ENCODE data around the gene THADA. TPM values are rescaled to one million over a fixed set of nuclear protein-coding genes. Genes with fewer than 3 reads are reported as not detected.
A peak's percentile ranks its signal among the peaks of the same experiment; 100 is the strongest.

The THADA gene
- total RNA-seq, 2 experiments from 2014 or later, result 32.0 to 32.1 TPM

DNA sequence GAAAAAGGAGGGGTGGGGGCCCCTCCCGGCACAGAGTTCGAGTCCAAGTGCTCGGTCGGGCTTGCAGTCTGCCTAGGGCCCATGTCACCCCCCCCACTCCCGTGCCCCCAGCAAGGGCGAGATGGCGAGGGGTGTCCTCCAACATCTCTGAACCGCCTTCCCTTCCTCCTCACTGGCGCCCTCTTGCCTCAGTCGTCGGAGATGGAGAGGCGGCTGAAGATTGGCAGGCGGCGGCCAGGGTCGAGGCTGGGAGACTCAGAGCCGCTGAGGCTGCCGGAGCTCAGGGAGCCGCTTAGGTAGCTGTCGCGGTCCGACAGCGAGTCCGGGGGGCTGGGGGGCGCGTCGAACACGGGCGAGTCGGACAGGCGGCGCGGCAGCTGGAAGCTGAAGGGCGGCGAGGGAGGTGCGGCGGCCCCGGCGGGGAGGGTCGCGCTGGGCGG is 371.7 kb downstream of the THADA start:
- H3K27me3 Mint-ChIP-seq, result no peaks in the 10 kb centered on the region
- H3K27ac Mint-ChIP-seq, result peak overlapping the region; percentile 98
- ATAC-seq (no peak), DNase-seq (peak; percentile 88)
- H3K4me1 Mint-ChIP-seq, result peaks cover 46% of the 10 kb centered on the region
- peaks cover 44% of the 10 kb centered on the region for H3K36me3 Mint-ChIP-seq
- peak overlapping the region; percentile 98 for H3K4me3 Mint-ChIP-seq
- CTCF ChIA-PET, result interaction anchor here (1.3 to 21.1 kb wide), 8 partner anchors 32 to 414 kb away, joined by 3 to 666 read pairs (median 8); partner anchors contain the start of gene THADA
- no peaks in the 10 kb centered on the region for H3K9me3 Mint-ChIP-seq (ENCODE audit: low read depth)

DNA sequence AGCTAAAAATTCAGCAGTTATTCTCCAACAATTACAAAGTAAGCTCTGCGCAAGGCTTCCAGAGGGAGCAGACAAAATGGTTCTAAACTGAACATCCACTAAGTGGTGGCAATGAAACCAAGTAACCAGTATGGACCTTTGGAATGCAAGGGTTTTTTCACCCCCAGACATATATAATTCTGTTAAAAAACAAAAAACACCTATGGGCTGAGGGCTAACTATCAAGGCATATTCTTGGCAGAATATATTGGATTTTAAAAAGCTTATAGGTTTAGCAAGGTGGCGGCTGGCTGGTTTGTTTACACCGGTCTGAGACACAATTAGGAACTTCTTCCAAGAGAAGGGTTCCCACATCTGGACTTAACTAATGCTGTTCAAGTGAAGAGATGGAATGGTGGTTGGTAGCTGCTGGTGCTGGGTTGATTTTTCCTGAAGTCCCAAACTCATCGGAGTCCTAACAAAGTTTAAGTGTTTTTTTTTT is 372.3 kb downstream of the THADA start:
- peak overlapping the region; percentile 98 for H3K27ac Mint-ChIP-seq
- no peaks in the 10 kb centered on the region for H3K9me3 Mint-ChIP-seq (ENCODE audit: low read depth)
- ATAC-seq (no peak), DNase-seq (no peak)
- H3K36me3 Mint-ChIP-seq, result peaks cover 44% of the 10 kb centered on the region
- H3K4me3 Mint-ChIP-seq, result peak overlapping the region; percentile 98
- peaks cover 46% of the 10 kb centered on the region for H3K4me1 Mint-ChIP-seq
- no peaks in the 10 kb centered on the region for H3K27me3 Mint-ChIP-seq
- CTCF ChIA-PET, result interaction anchor here (1.3 to 21.1 kb wide), 7 partner anchors 31 to 372 kb away, joined by 3 to 666 read pairs (median 11); partner anchors contain the start of gene THADA

DNA sequence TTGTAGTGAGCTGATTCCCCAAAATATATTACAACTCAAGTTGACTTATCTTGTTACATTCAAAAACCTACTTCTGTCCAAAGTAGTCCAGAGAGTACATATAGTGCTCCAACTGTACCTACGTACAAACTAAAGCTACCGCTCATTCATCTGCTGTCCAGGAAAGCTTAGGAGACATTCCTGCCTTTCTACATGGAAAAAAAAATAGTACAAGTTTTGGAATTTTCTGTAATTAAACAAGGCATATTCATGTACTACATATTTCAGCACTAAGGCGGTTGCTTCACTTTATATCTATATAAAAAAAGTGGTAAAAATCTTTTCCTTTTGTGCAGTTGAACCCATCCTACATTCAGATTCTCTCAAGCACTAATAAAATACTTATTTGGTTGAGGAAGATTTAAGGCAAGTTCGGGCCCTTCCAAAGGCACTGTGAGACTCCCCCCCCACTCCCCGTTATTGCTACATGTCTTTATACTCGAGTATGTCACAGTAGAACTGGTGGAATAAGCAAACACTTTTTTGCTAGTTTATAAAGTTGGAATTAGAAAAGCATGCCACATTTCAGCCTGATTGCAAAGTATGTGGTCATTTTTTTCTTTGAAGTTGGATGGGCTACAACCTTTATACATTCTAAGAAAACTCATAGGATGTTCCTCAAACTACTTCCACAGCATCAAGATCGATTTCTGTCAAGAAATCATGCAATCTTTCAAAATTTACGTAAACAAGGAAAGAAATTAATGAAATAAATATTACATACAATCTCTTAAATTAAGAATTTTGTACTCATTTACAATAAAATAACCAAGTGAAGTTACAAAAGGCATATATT is 373.1 kb downstream of the THADA start:
- H3K4me1 Mint-ChIP-seq, result peaks cover 44% of the 10 kb centered on the region

DNA sequence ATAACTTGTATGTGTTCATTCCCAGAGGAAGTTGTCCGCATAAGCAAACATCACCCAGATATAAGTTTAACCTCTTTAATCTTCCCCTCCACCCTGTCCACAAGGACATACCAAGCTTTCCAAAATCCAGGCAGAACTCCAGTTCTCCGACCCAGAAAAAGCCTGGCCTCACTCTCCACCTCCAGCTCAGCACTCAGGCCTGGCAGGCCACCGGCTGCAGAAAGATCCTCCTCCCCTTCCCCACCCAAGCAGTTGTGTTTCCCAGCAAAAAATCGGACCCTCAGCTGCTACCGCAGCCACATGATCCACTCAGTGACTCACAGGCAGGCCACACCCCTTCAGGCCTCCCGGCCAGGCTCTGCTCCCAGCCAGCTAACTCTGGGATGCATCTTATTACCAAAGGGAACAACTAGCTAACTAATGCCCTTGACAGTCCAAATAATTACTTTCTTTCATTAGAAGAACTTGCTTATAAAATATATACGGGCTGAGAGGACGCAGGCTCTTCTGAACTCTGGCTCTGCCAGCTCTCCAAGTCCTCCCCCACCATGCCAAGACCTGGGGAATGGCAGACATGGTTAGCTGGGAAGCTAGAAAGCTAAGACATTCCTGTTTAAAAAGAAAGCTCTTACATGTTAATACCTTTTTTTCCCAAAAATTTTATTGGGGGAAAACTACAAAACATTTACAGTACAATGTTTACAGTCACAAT is 373.9 kb downstream of the THADA start:
- Mint-ChIP-seq H3K4me1 (peaks cover 46% of the 10 kb centered on the region), H3K4me3 (peak overlapping the region; percentile 77), H3K27ac (peak overlapping the region; percentile 93), H3K9me3 (ENCODE audit: low read depth) (no peaks in the 10 kb centered on the region), H3K36me3 (peaks cover 44% of the 10 kb centered on the region), H3K27me3 (no peaks in the 10 kb centered on the region)
- DNase-seq, result peak; percentile 84
- ATAC-seq, result no peak
- CTCF ChIA-PET, result interaction anchor here (1.0 to 21.1 kb wide), 9 partner anchors 7 to 262 kb away, joined by 4 to 666 read pairs (median 15); no protein-coding TSS in a partner anchor

More for the DNA sequence above, 373.1 kb downstream of the THADA start:
- H3K27me3 Mint-ChIP-seq, result no peaks in the 10 kb centered on the region
- H3K36me3 Mint-ChIP-seq, result peaks cover 44% of the 10 kb centered on the region
- peak overlapping the region; percentile 77 for H3K4me3 Mint-ChIP-seq
- ATAC-seq (no peak), DNase-seq (no peak)
- H3K9me3 Mint-ChIP-seq (ENCODE audit: low read depth), result no peaks in the 10 kb centered on the region
- CTCF ChIA-PET, result interaction anchor here (1.3 to 21.1 kb wide), 10 partner anchors 29 to 373 kb away, joined by 3 to 666 read pairs (median 16); partner anchors contain the start of gene THADA
- peak overlapping the region; percentile 93 for H3K27ac Mint-ChIP-seq

- Mint-ChIP-seq H3K27me3 (no peaks in the 10 kb centered on the region), H3K4me1 (peaks cover 46% of the 10 kb centered on the region), H3K4me3 (peak overlapping the region; percentile 77), H3K27ac (peak overlapping the region; percentile 93), H3K36me3 (peaks cover 44% of the 10 kb centered on the region), H3K9me3 (ENCODE audit: low read depth) (no peaks in the 10 kb centered on the region)
- CTCF ChIA-PET, result interaction anchor here (1.0 to 21.1 kb wide), 11 partner anchors 8 to 263 kb away, joined by 3 to 666 read pairs (median 14); no protein-coding TSS in a partner anchor
- ATAC-seq, result no peak
- DNase-seq, result peak; percentile 64
Observed at GRCh38 chr2:43221124-43221762, 374.6 kb downstream of the THADA start.

DNA sequence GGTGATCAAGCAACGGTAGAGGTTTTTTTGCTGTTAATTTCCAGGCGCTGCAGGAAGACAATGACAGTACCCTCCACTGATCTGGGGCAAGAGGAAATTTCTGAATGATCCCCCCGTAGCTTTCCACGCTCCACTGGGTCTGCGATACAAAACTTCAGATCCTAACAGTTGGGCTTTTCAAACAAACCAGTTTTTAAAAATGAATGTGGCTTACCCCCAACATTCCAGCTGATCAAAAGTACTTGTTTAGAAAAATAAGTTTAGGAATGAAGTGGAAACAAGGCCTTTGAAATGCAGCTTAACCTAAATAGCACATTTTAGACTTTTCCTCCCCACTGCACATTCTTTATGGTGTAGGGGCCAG is 375.1 kb downstream of the THADA start:
- ATAC-seq (no peak), DNase-seq (no peak)
- H3K4me3 Mint-ChIP-seq, result peak overlapping the region; percentile 77
- H3K36me3 Mint-ChIP-seq, result peaks cover 43% of the 10 kb centered on the region
- peaks cover 46% of the 10 kb centered on the region for H3K4me1 Mint-ChIP-seq
- H3K27ac Mint-ChIP-seq, result peak overlapping the region; percentile 93
- no peaks in the 10 kb centered on the region for H3K9me3 Mint-ChIP-seq (ENCODE audit: low read depth)
- no peaks in the 10 kb centered on the region for H3K27me3 Mint-ChIP-seq
- CTCF ChIA-PET, result interaction anchor here (1.1 to 21.1 kb wide), 10 partner anchors 8 to 263 kb away, joined by 3 to 666 read pairs (median 14); no protein-coding TSS in a partner anchor

DNA sequence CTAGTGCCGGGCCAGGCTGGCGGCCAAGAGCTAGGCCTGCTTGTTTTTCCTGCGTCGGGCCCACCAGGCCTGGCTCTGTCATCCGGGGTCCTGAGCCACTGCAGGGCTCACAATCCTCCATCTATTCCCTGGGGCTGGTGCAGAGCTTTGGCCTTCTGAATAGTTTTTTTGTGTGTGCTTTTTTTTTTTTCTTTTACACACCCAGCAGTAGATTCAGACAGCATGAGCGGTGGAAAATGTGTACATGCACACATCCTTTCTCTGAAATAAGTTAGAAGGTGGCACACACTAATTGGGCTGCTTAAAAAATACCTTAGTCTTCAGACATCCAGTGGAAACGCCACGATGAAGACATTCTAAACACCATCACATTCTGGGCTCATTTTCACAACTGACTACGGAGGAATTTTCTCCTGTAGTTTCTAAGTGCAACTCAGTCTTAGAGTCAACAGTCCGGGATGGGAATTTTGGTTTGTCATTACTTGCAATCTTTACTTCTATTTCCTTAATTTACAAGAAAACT is 375.5 kb downstream of the THADA start:
- DNase-seq, result no peak

GRCh38 chr2:43219383-43220228 is 376.2 kb downstream of the THADA start:
- Mint-ChIP-seq H3K4me3 (peak overlapping the region; percentile 77), H3K9me3 (ENCODE audit: low read depth) (no peaks in the 10 kb centered on the region), H3K4me1 (peaks cover 46% of the 10 kb centered on the region), H3K36me3 (peaks cover 34% of the 10 kb centered on the region), H3K27ac (peak overlapping the region; percentile 93), H3K27me3 (no peaks in the 10 kb centered on the region)
- ATAC-seq (peak; percentile 57), DNase-seq (peak; percentile 94)
- CTCF ChIA-PET, result interaction anchor here (1.1 to 21.1 kb wide), 10 partner anchors 8 to 358 kb away, joined by 3 to 666 read pairs (median 17); partner anchors contain the start of gene ZFP36L2

More for the DNA sequence above, 375.5 kb downstream of the THADA start:
- H3K4me1 Mint-ChIP-seq, result peaks cover 46% of the 10 kb centered on the region
- CTCF ChIA-PET, result interaction anchor here (1.1 to 21.1 kb wide), 11 partner anchors 9 to 357 kb away, joined by 3 to 666 read pairs (median 14); no protein-coding TSS in a partner anchor
- no peaks in the 10 kb centered on the region for H3K27me3 Mint-ChIP-seq
- H3K27ac Mint-ChIP-seq, result peak overlapping the region; percentile 93
- ATAC-seq, result no peak
- H3K36me3 Mint-ChIP-seq, result peaks cover 40% of the 10 kb centered on the region
- H3K9me3 Mint-ChIP-seq (ENCODE audit: low read depth), result no peaks in the 10 kb centered on the region
- H3K4me3 Mint-ChIP-seq, result peak overlapping the region; percentile 77

- H3K4me1 Mint-ChIP-seq, result peaks cover 46% of the 10 kb centered on the region
- H3K9me3 Mint-ChIP-seq (ENCODE audit: low read depth), result no peaks in the 10 kb centered on the region
- no peaks in the 10 kb centered on the region for H3K27me3 Mint-ChIP-seq
- ATAC-seq (peak; percentile 51), DNase-seq (peak; percentile 94)
- CTCF ChIA-PET, result interaction anchor here (0.8 to 21.1 kb wide), 9 partner anchors 9 to 358 kb away, joined by 3 to 666 read pairs (median 6); partner anchors contain the start of gene ZFP36L2
- H3K36me3 Mint-ChIP-seq, result peaks cover 27% of the 10 kb centered on the region
- peak overlapping the region; percentile 77 for H3K4me3 Mint-ChIP-seq
- peak overlapping the region; percentile 93 for H3K27ac Mint-ChIP-seq
Observed at GRCh38 chr2:43218702-43219382, 377.0 kb downstream of the THADA start.

DNA sequence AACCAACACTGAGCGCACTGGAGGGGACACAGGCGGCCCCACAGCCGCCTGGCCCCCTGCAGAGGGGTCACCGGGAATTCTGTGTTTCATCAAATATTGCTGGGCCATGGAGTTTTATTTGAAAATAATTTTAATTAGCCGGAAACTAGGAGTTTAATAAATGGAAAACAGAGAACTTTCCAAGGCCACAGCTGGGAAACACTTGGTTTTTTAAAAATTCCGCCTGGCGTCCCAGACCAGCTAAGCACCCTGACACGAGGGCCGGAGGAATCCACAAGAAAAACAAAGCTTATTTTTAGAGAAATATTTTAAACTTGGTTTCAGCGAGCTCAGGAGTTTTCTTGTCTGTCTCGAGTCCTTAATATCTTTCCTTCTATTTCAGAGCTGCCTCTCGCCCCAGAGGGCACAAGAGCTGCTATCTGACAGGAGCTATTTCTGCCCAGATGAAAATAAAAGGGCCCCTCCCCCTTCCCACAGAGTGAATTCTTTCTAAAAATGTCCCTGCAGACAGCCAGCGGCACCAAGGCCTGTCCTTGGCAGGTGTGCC is 377.6 kb downstream of the THADA start:
- H3K9me3 Mint-ChIP-seq (ENCODE audit: low read depth), result no peaks in the 10 kb centered on the region
- no peak for DNase-seq
- no peaks in the 10 kb centered on the region for H3K27me3 Mint-ChIP-seq
- H3K4me1 Mint-ChIP-seq, result peaks cover 46% of the 10 kb centered on the region
- peaks cover 22% of the 10 kb centered on the region for H3K36me3 Mint-ChIP-seq
- ATAC-seq, result no peak
- CTCF ChIA-PET, result interaction anchor here (0.8 to 21.1 kb wide), 9 partner anchors 10 to 89 kb away, joined by 3 to 666 read pairs (median 6); partner anchors contain the start of gene ZFP36L2
- H3K4me3 Mint-ChIP-seq, result peak overlapping the region; percentile 21
- H3K27ac Mint-ChIP-seq, result peak overlapping the region; percentile 93

Measured in activated CD8-positive, alpha-beta memory T cell treated with anti-CD3 and anti-CD28 coated beads, Interleukin-2, amount 10 ng/mL, durations not matched to agents 7 days and 5 days (primary cell).